Trophoblast cell (in vitro differentiated cells and primary cell): ENCODE data around the gene HIPK2.

Experiments
- DNase-seq, 2 donors: peaks; one replicate each; pipeline ENCODE4 v3.0.0-alpha.2; 2016
- H2AFZ ChIP-seq: 2 replicates; pipeline ENCODE4 v1.6.1; 2013; ENCODE audit warnings: low read length, moderate library complexity, mild to moderate bottlenecking; ENCODE audit not compliant: insufficient read depth, poor library complexity
- H2AK5ac ChIP-seq: 2 replicates; pipeline ENCODE4 v1.6.1; 2013; ENCODE audit warnings: mild to moderate bottlenecking, low read length
- H2BK120ac ChIP-seq: 2 replicates; pipeline ENCODE4 v1.6.1; 2013; ENCODE audit warnings: low read length, mild to moderate bottlenecking, moderate library complexity; ENCODE audit not compliant: insufficient read depth, poor library complexity
- H2BK12ac ChIP-seq: 2 replicates; pipeline ENCODE4 v1.6.1; 2013; ENCODE audit warnings: mild to moderate bottlenecking, low read length, moderate library complexity
- H2BK5ac ChIP-seq: 2 replicates; pipeline ENCODE4 v1.6.1; 2013; ENCODE audit warnings: low read length, low read depth, moderate library complexity, mild to moderate bottlenecking; ENCODE audit not compliant: poor library complexity
- H3K14ac ChIP-seq: 2 replicates; pipeline ENCODE4 v1.6.1; 2013; ENCODE audit warnings: mild to moderate bottlenecking, low read length
- H3K18ac ChIP-seq: 2 replicates; pipeline ENCODE4 v1.6.1; 2013; ENCODE audit warnings: mild to moderate bottlenecking, low read length
- H3K23ac ChIP-seq: 2 replicates; pipeline ENCODE4 v1.6.1; 2013; ENCODE audit warnings: low read length
- H3K27ac ChIP-seq: 2 replicates; pipeline ENCODE4 v1.5.1; 2013; ENCODE audit warnings: low read depth, mild to moderate bottlenecking, inconsistent platforms, low read length, moderate library complexity
- H3K27me3 ChIP-seq: 2 replicates; pipeline ENCODE4 v1.6.1; 2013; ENCODE audit warnings: inconsistent platforms, mild to moderate bottlenecking, low read length, moderate library complexity; ENCODE audit not compliant: insufficient read depth
- H3K36me3 ChIP-seq, 2 experiments: 1 replicate in 1 of 2; 2 replicates in 1 of 2; pipeline ENCODE4 v1.6.1; 2013; ENCODE audit warnings: low read length in 2 of 2, mild to moderate bottlenecking in 2 of 2, moderate library complexity in 1 of 2; ENCODE audit not compliant: insufficient read depth in 2 of 2, control insufficient read depth in 1 of 2
- H3K4ac ChIP-seq: 2 replicates; pipeline ENCODE4 v1.6.1; 2013; ENCODE audit warnings: low read depth, mild to moderate bottlenecking, low read length, moderate library complexity
- H3K4me1 ChIP-seq, 2 experiments: 1 replicate in 1 of 2; 2 replicates in 1 of 2; pipeline ENCODE4 v1.6.1; 2013; ENCODE audit warnings: low read length in 2 of 2, mild to moderate bottlenecking in 2 of 2, moderate library complexity in 1 of 2; ENCODE audit not compliant: insufficient read depth in 2 of 2, control insufficient read depth in 1 of 2
- H3K4me2 ChIP-seq: 2 replicates; pipeline ENCODE4 v1.6.1; 2013; ENCODE audit warnings: inconsistent platforms, mild to moderate bottlenecking, low read length, moderate library complexity
- H3K4me3 ChIP-seq: 2 replicates; pipeline ENCODE4 v1.5.1; 2013; ENCODE audit warnings: mild to moderate bottlenecking, low read depth, low read length, inconsistent platforms
- H3K79me1 ChIP-seq: one replicate; pipeline ENCODE4 v1.6.1; 2013; ENCODE audit warnings: low read length
- H3K79me2 ChIP-seq: 2 replicates; pipeline ENCODE4 v1.6.1; 2013; ENCODE audit warnings: low read length, mild to moderate bottlenecking; ENCODE audit not compliant: control insufficient read depth, insufficient read depth, poor library complexity
- H3K9ac ChIP-seq: 2 replicates; pipeline ENCODE4 v1.6.1; 2013; ENCODE audit warnings: mild to moderate bottlenecking, low read length
- H3K9me3 ChIP-seq: 2 replicates; pipeline ENCODE4 v1.6.1; 2013; ENCODE audit warnings: low read depth, mild to moderate bottlenecking, control low read depth, inconsistent platforms, low read length; ENCODE audit not compliant: insufficient read depth
- H4K12ac ChIP-seq: 2 replicates; pipeline ENCODE4 v1.6.1; 2013; ENCODE audit warnings: low read depth, mild to moderate bottlenecking, low read length, moderate library complexity
- H4K8ac ChIP-seq: 2 replicates; pipeline ENCODE4 v1.6.1; 2013; ENCODE audit warnings: low read depth, mild to moderate bottlenecking, low read length, moderate library complexity
- H4K91ac ChIP-seq: one replicate; pipeline ENCODE4 v1.6.1; 2013; ENCODE audit warnings: low read depth, mild to moderate bottlenecking, low read length, moderate library complexity
- WGBS: extraction: QIAGEN DNeasy Blood & Tissue Kit; methylation state at CpG from one replicate; pipeline ENCODE4 v1.1.7; 2013; ENCODE audit warnings: missing lambda C conversion rate; ENCODE audit not compliant: insufficient read length, insufficient coverage; ENCODE audit errors: extremely low coverage; 5-methylcytosine and 5-hydroxymethylcytosine counted together

Gene HIPK2

DNA sequence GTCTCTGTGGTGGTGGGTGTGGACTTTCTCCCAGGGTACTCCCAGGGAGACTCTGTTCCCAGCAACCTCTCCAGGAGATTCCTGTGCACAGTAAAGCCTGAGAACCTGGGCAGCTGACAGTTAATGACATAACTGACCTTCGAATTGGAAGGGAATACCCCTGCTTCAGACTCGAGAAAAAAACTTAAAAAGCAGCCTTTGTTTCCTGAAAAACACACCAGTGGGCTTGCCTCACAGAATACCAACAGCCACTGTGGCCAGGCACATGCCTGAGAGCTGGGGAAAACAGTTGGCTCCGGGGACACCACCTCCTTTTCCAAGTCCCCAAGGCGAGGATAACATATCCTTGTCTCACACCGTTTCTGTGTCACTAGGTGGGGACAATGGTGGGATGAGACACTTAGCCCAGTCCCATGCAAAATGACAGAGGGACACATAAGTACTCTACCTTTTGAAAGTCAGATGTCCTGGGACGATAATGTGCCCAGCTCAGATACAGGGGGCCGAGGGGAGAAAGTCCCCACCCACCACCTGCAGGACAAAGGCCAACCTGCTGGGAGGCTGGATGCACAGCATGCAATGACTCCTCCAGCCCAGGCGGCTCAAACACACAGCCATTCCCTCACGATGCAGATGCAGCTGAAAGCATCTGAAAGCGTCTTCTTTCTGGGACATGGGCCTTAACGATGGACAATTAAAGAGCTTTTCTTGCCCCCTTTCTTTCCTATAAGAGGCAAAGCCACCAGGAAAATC is 65.6 kb downstream of the HIPK2 start:
- Histone ChIP-seq H3K79me1 (no peaks in the 10 kb centered on the region), H2BK120ac (no peak overlapping the region), H2BK12ac (no peak overlapping the region), H3K27ac (no peak overlapping the region), H3K79me2 (no peaks in the 10 kb centered on the region), H3K27me3 (no peaks in the 10 kb centered on the region), H3K9me3 (no peaks in the 10 kb centered on the region), H3K9ac (no peak overlapping the region), H4K12ac (no peak overlapping the region), H4K91ac (no peak overlapping the region), H4K8ac (no peak overlapping the region), H2BK5ac (no peak overlapping the region), H3K23ac (no peak overlapping the region), H2AK5ac (no peak overlapping the region), H3K4me1 (peaks cover 7 to 12% of the 10 kb centered on the region in 2 experiments), H3K4ac (no peak overlapping the region), H3K18ac (no peak overlapping the region), H3K4me3 (no peak overlapping the region), H3K36me3 (peaks cover 11 to 13% of the 10 kb centered on the region in 2 experiments), H3K4me2 (no peak overlapping the region), H2AFZ (no peak overlapping the region), H3K14ac (no peak overlapping the region)
- no peak for DNase-seq
- WGBS, result no CpG with 5 or more reads among the region's 11 CpGs

DNA sequence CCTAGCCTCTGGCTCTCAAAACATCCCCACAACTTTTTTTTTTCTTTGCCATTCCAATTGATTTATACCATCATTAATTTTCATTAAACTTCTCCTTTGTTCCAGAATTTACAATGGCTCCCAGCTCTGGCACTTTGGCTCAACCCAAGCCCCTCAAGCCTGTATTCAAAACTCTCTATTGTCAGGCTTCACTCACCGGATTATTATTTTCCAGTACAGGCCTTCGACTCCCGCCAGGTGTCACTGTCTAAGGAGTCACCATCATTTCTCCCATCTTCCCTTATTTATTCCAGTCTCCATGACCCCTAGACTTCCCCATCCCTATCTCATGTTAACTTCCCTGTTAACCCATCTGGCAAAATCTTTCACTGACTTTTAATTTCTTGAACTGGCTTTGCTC is 67.8 kb downstream of the HIPK2 start:
- no peak overlapping the region for H3K4me2 ChIP-seq
- no peaks in the 10 kb centered on the region for H3K36me3 ChIP-seq
- no peak overlapping the region for H2AK5ac ChIP-seq
- DNase-seq, result no peak
- H3K27ac ChIP-seq, result no peak overlapping the region
- no peak overlapping the region for H4K12ac ChIP-seq
- WGBS, result no CpG with 5 or more reads among the region's 3 CpGs
- no peaks in the 10 kb centered on the region for H3K27me3 ChIP-seq
- H3K14ac ChIP-seq, result no peak overlapping the region
- H4K8ac ChIP-seq, result no peak overlapping the region
- H3K9me3 ChIP-seq, result no peaks in the 10 kb centered on the region
- H3K18ac ChIP-seq, result no peak overlapping the region
- no peak overlapping the region for H3K23ac ChIP-seq
- no peaks in the 10 kb centered on the region for H3K79me1 ChIP-seq
- no peak overlapping the region for H3K9ac ChIP-seq
- H2BK120ac ChIP-seq, result no peak overlapping the region
- H3K4me1 ChIP-seq, result peaks cover 7 to 12% of the 10 kb centered on the region in 2 experiments
- H2BK12ac ChIP-seq, result no peak overlapping the region
- H3K79me2 ChIP-seq, result no peaks in the 10 kb centered on the region
- no peak overlapping the region for H2AFZ ChIP-seq
- no peak overlapping the region for H4K91ac ChIP-seq
- no peak overlapping the region for H3K4ac ChIP-seq
- no peak overlapping the region for H3K4me3 ChIP-seq
- H2BK5ac ChIP-seq, result no peak overlapping the region

- H4K12ac ChIP-seq, result no peak overlapping the region
- H3K4ac ChIP-seq, result no peak overlapping the region
- H4K8ac ChIP-seq, result no peak overlapping the region
- H3K79me2 ChIP-seq, result no peaks in the 10 kb centered on the region
- no peak overlapping the region for H4K91ac ChIP-seq
- H3K9ac ChIP-seq, result no peak overlapping the region
- peaks cover 4 to 8% of the 10 kb centered on the region in 2 experiments for H3K4me1 ChIP-seq
- no peak overlapping the region for H3K4me2 ChIP-seq
- no peak overlapping the region for H2BK120ac ChIP-seq
- H3K27ac ChIP-seq, result no peak overlapping the region
- no peak overlapping the region for H3K18ac ChIP-seq
- no peak overlapping the region for H3K14ac ChIP-seq
- no peak overlapping the region for H2AK5ac ChIP-seq
- H3K4me3 ChIP-seq, result no peak overlapping the region
- H3K9me3 ChIP-seq, result no peaks in the 10 kb centered on the region
- no peaks in the 10 kb centered on the region for H3K79me1 ChIP-seq
- no peak overlapping the region for H3K23ac ChIP-seq
- no peak for DNase-seq
- no peak overlapping the region for H2BK12ac ChIP-seq
- H3K36me3 ChIP-seq, result no peaks in the 10 kb centered on the region
- H3K27me3 ChIP-seq, result no peaks in the 10 kb centered on the region
- no peak overlapping the region for H2AFZ ChIP-seq
- H2BK5ac ChIP-seq, result no peak overlapping the region
- WGBS, result no CpG with 5 or more reads among the region's 2 CpGs
These were observed 68.3 kb downstream of the HIPK2 start for GRCh38 chr7:139709485-139709884.

GRCh38 chr7:139708541-139708940 is 69.3 kb downstream of the HIPK2 start:
- Histone ChIP-seq H3K23ac (no peak overlapping the region), H4K91ac (no peak overlapping the region), H2BK5ac (no peak overlapping the region), H2AK5ac (no peak overlapping the region), H3K79me1 (no peaks in the 10 kb centered on the region), H3K9me3 (no peaks in the 10 kb centered on the region), H2AFZ (no peak overlapping the region), H4K12ac (no peak overlapping the region), H3K9ac (no peak overlapping the region), H3K36me3 (no peaks in the 10 kb centered on the region), H3K27me3 (no peaks in the 10 kb centered on the region), H3K79me2 (no peaks in the 10 kb centered on the region), H3K4me1 (no peaks in the 10 kb centered on the region), H3K4me3 (no peak overlapping the region), H2BK12ac (no peak overlapping the region), H3K4me2 (no peak overlapping the region), H3K18ac (no peak overlapping the region), H3K4ac (no peak overlapping the region), H2BK120ac (no peak overlapping the region), H4K8ac (no peak overlapping the region), H3K14ac (no peak overlapping the region), H3K27ac (no peak overlapping the region)
- no CpG with 5 or more reads among the region's 6 CpGs for WGBS
- no peak for DNase-seq
